ENCODE data around the gene LILRB5. TPM values are rescaled to one million over a fixed set of nuclear protein-coding genes. Genes with fewer than 3 reads are reported as not detected.
"Not testable (repeated sequence)": the region's sequence is repeated elsewhere in the genome, so short reads cannot be mapped to it uniquely, and the experiment has no call there.

Gene LILRB5
- total RNA-seq, 4 donors from 2014 or later: 0.70 to 5.9 (median 3.3) TPM

GRCh38 chr19:54218960-54219661 is 38.0 kb downstream of the LILRB5 start:
- no peak overlapping the region for H3K4me3 ChIP-seq
- H3K4me1 ChIP-seq: no peaks in the 10 kb centered on the region
- H3K27ac ChIP-seq: no peak overlapping the region
- H3K9me3 ChIP-seq: no peaks in the 10 kb centered on the region
- ATAC-seq (no peak), DNase-seq (no peak)
- in situ Hi-C loops (cut with MboI; ENCODE audit: low sequenced_read_pairs in 4 of 4): no loop called here
- intact Hi-C loops (cut with DNase I; ENCODE audit: low total_unique reads): no loop called here
- no peaks in the 10 kb centered on the region for H3K36me3 ChIP-seq
- TF ChIP-seq, protein P1, sequence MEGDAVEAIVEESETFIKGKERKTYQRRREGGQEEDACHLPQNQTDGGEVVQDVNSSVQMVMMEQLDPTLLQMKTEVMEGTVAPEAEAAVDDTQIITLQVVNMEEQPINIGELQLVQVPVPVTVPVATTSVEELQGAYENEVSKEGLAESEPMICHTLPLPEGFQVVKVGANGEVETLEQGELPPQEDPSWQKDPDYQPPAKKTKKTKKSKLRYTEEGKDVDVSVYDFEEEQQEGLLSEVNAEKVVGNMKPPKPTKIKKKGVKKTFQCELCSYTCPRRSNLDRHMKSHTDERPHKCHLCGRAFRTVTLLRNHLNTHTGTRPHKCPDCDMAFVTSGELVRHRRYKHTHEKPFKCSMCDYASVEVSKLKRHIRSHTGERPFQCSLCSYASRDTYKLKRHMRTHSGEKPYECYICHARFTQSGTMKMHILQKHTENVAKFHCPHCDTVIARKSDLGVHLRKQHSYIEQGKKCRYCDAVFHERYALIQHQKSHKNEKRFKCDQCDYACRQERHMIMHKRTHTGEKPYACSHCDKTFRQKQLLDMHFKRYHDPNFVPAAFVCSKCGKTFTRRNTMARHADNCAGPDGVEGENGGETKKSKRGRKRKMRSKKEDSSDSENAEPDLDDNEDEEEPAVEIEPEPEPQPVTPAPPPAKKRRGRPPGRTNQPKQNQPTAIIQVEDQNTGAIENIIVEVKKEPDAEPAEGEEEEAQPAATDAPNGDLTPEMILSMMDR (IDR thresholded peaks at IDR 0.05 in 4 of 5, conservative IDR thresholded peaks at IDR 0.05 in 1 of 5): no peak
- TF ChIP-seq POLR2A (IDR thresholded peaks at IDR 0.05): no peak
- H3K27me3 ChIP-seq: peaks cover 0 to 4% (median 0%) of the 10 kb centered on the region in 3 donors

GRCh38 chr19:54218259-54218658 is 38.8 kb downstream of the LILRB5 start:
- Histone ChIP-seq H3K4me1 (no peaks in the 10 kb centered on the region), H3K4me3 (no peak overlapping the region), H3K27me3 (peaks cover 0 to 4% (median 0%) of the 10 kb centered on the region in 3 donors), H3K36me3 (no peaks in the 10 kb centered on the region), H3K27ac (no peak overlapping the region), H3K9me3 (no peaks in the 10 kb centered on the region)
- TF ChIP-seq, protein P1 (IDR thresholded peaks at IDR 0.05 in 4 of 5, conservative IDR thresholded peaks at IDR 0.05 in 1 of 5): no peak
- TF ChIP-seq POLR2A (IDR thresholded peaks at IDR 0.05): no peak
- DNase-seq: no peak
- ATAC-seq: no peak
- in situ Hi-C loops (cut with MboI; ENCODE audit: low sequenced_read_pairs in 4 of 4) (no loop called here), intact Hi-C loops (cut with DNase I; ENCODE audit: low total_unique reads) (no loop called here)

DNA sequence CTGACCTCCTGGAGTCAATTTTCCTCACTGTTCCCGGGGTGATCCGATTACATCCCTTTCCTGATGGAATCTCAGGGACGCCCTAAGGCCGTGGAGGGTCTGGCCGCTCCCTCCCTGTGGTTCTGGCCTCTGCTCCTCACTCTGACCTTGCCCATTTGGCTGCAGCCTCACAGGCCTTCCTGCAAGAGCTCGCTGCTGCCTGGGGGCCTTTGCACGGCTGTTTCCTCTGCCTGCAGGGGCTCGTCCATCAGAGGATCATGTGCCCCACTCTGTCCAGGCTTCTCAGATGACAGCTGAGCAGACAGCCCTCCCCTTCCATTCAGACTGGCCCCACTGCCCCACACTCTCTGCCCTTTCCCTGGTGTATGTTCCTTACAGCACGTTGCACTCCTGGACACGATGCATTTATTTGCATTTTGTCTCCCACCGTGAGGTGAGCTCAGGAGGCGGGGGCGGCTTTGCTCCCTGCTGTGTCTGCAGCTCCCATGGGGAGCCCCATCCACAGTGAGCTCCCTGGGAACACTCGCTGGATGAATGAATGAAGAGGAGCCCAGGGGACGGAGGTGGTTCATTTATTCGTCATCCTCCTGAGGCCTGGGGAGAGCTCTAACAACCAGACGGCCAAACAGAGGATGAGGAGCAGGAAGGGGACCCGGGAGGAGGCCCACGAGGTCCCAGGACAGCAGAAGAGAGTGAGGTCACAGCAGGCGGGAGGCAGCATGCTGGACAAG is 39.4 kb downstream of the LILRB5 start:
- H3K4me1 ChIP-seq; DNase-seq; ATAC-seq; H3K27ac ChIP-seq; H3K27me3 ChIP-seq; intact Hi-C loops (cut with DNase I; ENCODE audit: low total_unique reads); H3K9me3 ChIP-seq; H3K36me3 ChIP-seq; in situ Hi-C loops (cut with MboI; ENCODE audit: low sequenced_read_pairs in 4 of 4); H3K4me3 ChIP-seq: not testable (repeated sequence)

GRCh38 chr19:54216869-54217268 is 40.2 kb downstream of the LILRB5 start:
- TF ChIP-seq, protein P1 (IDR thresholded peaks at IDR 0.05 in 4 of 5, conservative IDR thresholded peaks at IDR 0.05 in 1 of 5): no peak
- no peak for TF ChIP-seq POLR2A (IDR thresholded peaks at IDR 0.05)
- Histone ChIP-seq H3K36me3 (no peaks in the 10 kb centered on the region), H3K27me3 (no peaks in the 10 kb centered on the region), H3K4me1 (no peaks in the 10 kb centered on the region), H3K27ac (no peak overlapping the region), H3K4me3 (no peak overlapping the region), H3K9me3 (no peaks in the 10 kb centered on the region)
- in situ Hi-C loops (cut with MboI; ENCODE audit: low sequenced_read_pairs in 4 of 4): no loop called here
- DNase-seq (no peak), ATAC-seq (no peak)
- intact Hi-C loops (cut with DNase I; ENCODE audit: low total_unique reads): no loop called here

GRCh38 chr19:54214734-54215133 is 42.3 kb downstream of the LILRB5 start:
- H3K4me1 ChIP-seq; DNase-seq; ATAC-seq; H3K27me3 ChIP-seq; H3K36me3 ChIP-seq; in situ Hi-C loops (cut with MboI; ENCODE audit: low sequenced_read_pairs in 4 of 4); H3K27ac ChIP-seq; H3K9me3 ChIP-seq; H3K4me3 ChIP-seq; intact Hi-C loops (cut with DNase I; ENCODE audit: low total_unique reads): not testable (repeated sequence)

GRCh38 chr19:54214217-54214616 is 42.9 kb downstream of the LILRB5 start:
- DNase-seq; ATAC-seq; H3K9me3 ChIP-seq; in situ Hi-C loops (cut with MboI; ENCODE audit: low sequenced_read_pairs in 4 of 4); H3K27me3 ChIP-seq; H3K36me3 ChIP-seq; H3K4me3 ChIP-seq; intact Hi-C loops (cut with DNase I; ENCODE audit: low total_unique reads); H3K27ac ChIP-seq: not testable (repeated sequence)
- peaks cover 5 to 13% of the 10 kb centered on the region in 2 donors for H3K4me1 ChIP-seq
